ENCODE measurements around the gene SSH2.
"Not testable (repeated sequence)": the region's sequence is repeated elsewhere in the genome, so short reads cannot be mapped to it uniquely, and the experiment has no call there.

The SSH2 gene

GRCh38 chr17:29726715-29727252, 203.2 kb downstream of the SSH2 start:
- peak; percentile 71 for DNase-seq

- DNase-seq, result not testable (repeated sequence)
Observed at GRCh38 chr17:29725408-29725807, 204.6 kb downstream of the SSH2 start.

- DNase-seq, result no peak
Observed at GRCh38 chr17:29723278-29724047, 206.6 kb downstream of the SSH2 start.

GRCh38 chr17:29722411-29723198, 207.4 kb downstream of the SSH2 start:
- DNase-seq, result no peak

GRCh38 chr17:29720551-29720950, 209.5 kb downstream of the SSH2 start:
- DNase-seq, result no peak

DNA sequence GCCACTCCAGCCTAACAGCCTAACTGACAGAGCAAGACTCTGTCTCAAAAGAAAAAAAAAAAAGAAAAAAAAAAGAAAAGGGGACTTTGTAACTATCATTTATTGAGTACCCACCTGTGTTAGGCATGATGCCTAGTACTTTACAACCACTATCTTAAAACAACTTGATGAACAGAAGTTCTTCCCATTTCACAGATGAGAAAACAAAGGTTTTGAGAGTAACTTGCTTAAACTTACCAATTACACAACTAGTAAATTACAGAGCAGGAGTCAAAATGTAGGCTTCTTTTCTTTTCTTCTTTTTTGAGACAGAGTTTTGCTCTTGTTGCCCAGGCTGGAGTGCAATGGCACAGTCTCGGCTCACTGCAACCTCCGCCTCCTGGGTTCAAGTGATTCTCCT, 210.6 kb downstream of the SSH2 start:
- DNase-seq, result no peak

- DNase-seq, result no peak
Observed at GRCh38 chr17:29718446-29719039, 211.5 kb downstream of the SSH2 start.

GRCh38 chr17:29717817-29718216, 212.2 kb downstream of the SSH2 start:
- DNase-seq, result no peak

DNA sequence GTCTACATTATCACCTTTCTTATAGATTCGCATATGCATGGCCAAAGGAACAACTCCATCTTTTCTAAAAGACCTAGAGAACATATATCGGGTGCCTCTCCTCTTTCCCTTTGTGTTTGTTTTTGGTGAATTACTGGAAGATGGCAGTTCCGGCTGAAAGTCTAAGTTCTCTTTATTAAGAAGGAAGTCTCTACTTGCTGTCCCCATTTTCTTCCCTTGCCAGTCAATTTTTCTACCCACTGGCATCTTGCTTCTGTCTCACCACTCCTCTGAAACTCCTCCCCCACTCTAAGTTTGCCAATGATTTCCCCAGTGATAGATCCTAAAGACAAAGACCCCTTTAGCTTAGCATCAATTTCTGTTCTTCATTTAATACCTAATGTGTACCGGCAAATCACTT, 213.5 kb downstream of the SSH2 start:
- no peak for DNase-seq

DNA sequence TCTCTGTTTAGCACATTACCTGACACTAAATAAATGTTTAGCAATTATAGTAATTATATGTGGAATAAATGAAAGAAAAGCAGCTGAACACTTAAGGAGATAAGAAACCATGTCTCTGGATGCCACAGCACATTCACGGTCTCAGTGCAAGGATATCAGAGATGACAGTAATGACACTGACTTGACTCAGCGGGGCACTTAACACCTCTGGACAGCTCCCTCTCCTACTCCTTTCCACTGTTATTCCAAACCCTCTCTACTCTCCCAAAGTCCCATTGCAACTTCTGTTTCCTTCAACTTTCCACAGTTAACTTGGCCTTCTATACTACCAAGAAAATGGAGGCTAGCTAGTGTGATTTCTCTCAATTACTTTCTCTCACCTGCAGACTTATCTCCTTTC, 214.3 kb downstream of the SSH2 start:
- no peak for DNase-seq

GRCh38 chr17:29714146-29714545, 215.9 kb downstream of the SSH2 start:
- DNase-seq, result no peak

DNA sequence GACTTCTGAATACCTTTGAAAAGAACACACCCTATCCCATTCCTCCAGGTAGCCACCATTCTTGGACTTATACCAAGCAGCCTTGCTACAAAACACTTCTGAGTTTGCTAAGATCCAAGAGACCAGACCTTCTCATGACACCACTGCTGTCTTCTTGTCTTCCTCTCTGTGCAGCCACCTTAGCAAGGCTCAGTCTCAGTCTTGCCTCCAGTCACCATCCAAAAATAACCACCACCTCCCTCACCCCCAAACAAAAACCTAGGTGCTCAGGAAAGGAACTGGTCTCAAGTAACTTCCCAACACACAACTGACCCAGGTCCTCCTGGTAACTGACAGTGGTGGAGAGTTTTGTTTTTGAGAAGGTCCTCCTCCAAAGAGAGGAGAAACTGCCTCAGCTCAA, 216.4 kb downstream of the SSH2 start:
- DNase-seq, result no peak

DNA sequence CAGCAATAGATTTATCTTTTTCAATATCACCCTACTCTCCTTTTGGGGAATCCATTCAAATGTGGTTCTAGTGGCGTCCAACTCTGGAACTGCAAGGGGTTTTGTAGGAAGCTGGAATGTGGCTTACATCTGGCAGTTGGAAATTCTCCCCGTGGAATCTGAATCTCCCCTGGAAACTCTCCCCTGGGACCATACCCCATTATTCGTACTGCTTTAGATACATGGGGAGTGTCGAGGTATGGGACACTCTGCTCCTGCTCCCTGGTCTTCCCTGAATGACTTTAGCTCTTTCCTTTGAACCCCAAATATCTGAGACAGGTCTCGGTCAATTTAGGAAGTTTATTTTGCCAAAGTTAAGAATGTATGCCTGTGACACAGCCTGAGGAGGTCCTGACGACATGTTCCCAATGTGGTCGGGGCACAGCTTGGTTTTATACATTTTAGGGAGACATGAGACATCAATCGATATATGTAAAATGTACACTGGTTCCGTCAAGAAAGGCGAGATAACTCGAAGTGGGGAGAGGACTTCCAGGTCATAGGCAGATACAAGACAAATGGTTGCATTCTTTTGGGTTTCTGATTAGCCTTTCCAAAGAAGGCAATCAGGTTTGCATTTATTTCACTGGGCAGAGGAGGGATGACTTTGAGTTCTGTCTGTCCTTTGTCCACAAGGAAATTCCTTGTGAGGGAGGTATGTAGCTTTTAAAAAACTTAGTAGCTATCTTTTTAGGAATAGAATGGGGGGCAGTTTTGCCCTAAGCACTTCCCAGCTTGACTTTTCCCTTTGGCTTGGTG, 218.2 kb downstream of the SSH2 start:
- no peak for DNase-seq

GRCh38 chr17:29710891-29711418, 219.1 kb downstream of the SSH2 start:
- peak; percentile 95 for DNase-seq

DNA sequence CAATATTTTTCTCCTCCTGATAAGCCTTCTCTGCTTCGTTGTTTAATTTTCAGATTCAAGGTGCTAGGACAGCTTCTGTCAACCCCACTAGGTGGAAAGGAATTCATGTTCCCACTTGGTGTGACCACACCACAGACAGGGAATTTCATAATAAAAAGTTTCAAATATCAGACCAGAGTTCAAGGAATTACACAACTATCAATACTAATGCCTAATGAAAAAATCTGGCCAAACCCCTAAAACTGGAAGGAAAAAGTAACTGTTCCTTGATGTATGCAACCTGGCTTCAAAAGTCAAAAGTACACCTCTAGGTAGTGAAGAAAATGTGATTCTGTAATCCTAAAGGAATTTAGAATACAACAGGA, 219.5 kb downstream of the SSH2 start:
- no peak for DNase-seq

DNA sequence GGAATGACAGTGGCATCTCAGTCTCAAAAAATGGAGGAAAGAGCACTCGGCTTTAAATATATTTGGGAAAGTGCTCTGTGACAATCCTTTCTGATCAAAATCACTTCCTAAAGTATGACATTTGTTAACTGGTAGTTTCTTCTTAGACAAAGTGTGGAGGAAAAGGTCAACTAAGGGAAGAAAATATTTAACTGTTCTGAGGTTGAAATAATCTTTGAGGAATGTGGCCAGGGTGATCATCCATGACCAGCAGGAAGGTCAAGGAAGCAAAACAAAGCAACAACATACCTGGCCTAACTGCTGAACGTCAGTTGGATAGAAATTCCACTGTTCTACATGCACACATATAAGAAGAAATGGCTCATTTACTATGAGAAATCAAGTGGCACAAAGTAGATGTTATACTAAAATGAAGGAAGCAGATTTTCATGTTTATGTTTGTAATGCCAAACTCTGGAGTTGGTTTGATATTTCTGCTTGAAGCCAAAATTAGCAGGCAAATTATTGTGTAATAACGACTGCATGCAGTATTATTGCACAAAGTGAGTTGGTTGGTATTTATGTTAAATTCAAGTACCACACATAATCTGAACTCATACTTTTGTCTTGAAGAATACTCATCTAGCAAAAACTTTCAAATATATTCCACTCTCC, 220.0 kb downstream of the SSH2 start:
- DNase-seq, result peak; percentile 36

DNA sequence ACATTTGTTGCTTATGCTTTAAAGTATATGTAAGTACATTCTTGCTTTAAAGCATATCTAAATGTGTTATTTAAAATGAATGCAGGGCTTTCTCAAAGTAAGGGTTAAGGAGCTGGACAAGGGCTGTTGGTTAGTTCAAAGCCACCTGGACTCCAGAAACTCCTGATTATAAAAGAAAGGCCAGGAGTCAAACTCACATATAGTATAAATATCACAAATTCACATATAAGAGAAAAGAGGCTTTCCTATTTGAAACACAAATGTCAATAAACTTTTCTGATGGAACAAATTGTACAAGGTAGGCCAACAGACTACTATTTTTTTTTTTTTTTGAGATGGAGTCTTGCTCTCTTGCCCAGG, 222.8 kb downstream of the SSH2 start:
- DNase-seq, result no peak

GRCh38 chr17:29706045-29706431, 224.0 kb downstream of the SSH2 start:
- no peak for DNase-seq

GRCh38 chr17:29705386-29705785, 224.6 kb downstream of the SSH2 start:
- no peak for DNase-seq

DNA sequence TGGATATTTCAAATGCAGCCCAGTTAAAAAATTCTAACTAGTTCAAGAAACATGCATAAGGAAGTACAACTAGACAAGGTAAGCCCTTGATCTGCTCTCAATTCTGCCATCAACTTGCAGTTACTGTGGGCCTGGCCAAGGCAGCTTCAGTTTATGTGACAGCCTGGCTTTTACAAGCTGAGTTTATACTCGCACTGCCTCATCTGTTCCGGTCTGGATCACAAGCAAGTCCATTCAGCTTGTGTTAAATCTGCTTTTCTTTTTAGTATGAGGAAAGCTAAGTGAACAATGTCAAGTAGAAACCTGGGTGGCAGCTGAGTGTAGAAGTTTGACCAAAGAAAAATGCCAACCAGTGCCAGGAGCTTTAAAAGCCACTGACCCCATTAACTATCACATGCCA, 230.7 kb downstream of the SSH2 start:
- DNase-seq, result no peak

- no peak for DNase-seq
Observed at GRCh38 chr17:29698837-29699236, 231.2 kb downstream of the SSH2 start.
